HL-60 (cell line): ENCODE measurements around the gene RBM33.

Source experiments
- DNase-seq, 2 experiments: peaks; one replicate each; pipeline ENCODE4 v3.0.0-alpha.2; 2010 to 2020; ENCODE audit warnings: low read depth in 1 of 2, low spot score in 1 of 2
- H3K27ac ChIP-seq: fragments of 250-450 bp; sonication (Bioruptor Pico); replicated peaks from 2 replicates; pipeline ENCODE4 v1.5.1; 2020; ENCODE audit warnings: mild to moderate bottlenecking, moderate library complexity
- H3K27me3 ChIP-seq: fragments of 250-450 bp; sonication (Bioruptor Pico); 2 replicates; pipeline ENCODE4 v1.5.1; 2021; ENCODE audit warnings: mild to moderate bottlenecking, moderate library complexity; ENCODE audit not compliant: insufficient read depth, poor library complexity, severe bottlenecking
- H3K4me3 ChIP-seq: replicated peaks from 2 replicates; pipeline ENCODE4 v1.5.1; 2011; ENCODE audit warnings: mild to moderate bottlenecking, control low read depth, low read length; ENCODE audit not compliant: insufficient read depth
- GABPA ChIP-seq: IDR thresholded peaks from 2 replicates; pipeline ENCODE4 v1.6.1; 2012; ENCODE audit warnings: low read depth
- POLR2AphosphoS5 ChIP-seq: IDR thresholded peaks from 2 replicates; pipeline ENCODE4 v1.6.1; 2012; ENCODE audit warnings: low read depth
- SPI1 ChIP-seq: IDR thresholded peaks from 2 replicates; pipeline ENCODE4 v1.6.1; 2012; ENCODE audit warnings: low read depth, mild to moderate bottlenecking, borderline replicate concordance
- TF ChIP-seq, protein P1 (sequence below): IDR thresholded peaks from 2 replicates; pipeline ENCODE4 v1.6.1; 2012; ENCODE audit warnings: low read depth; ENCODE audit not compliant: insufficient replicate concordance
- TF ChIP-seq, protein P2 (sequence below): IDR thresholded peaks from one replicate; pipeline ENCODE4 v1.5.1; 2011; ENCODE audit warnings: low read length, control low read depth, inconsistent platforms; ENCODE audit not compliant: insufficient read depth

The RBM33 gene

DNA sequence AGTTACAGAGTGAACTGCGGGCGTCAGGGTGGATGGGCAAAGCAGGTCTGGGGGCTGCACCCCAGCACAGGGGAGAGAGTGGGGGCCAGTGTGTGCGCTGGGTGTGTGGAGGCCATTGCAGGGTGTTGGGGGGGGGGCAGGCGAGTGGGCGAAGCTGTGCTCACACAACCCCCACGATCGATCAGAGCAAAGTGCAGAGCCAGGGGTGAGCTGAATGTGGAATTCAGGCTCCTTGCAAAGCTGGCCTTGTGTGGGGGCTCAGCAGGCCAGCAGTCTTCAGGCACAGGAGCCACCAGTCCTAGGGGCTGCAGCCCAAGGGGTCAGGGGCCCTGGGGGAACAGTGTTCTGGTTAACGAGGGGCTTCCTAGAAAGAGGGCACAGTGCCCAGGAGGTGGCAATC, 168.7 kb downstream of the RBM33 start:
- no peak overlapping the region for H3K4me3 ChIP-seq
- peaks cover 54% of the 10 kb centered on the region for H3K27me3 ChIP-seq
- H3K27ac ChIP-seq: no peak overlapping the region
- no peak for DNase-seq
- no peak for TF ChIP-seq SPI1
- TF ChIP-seq, protein P1, sequence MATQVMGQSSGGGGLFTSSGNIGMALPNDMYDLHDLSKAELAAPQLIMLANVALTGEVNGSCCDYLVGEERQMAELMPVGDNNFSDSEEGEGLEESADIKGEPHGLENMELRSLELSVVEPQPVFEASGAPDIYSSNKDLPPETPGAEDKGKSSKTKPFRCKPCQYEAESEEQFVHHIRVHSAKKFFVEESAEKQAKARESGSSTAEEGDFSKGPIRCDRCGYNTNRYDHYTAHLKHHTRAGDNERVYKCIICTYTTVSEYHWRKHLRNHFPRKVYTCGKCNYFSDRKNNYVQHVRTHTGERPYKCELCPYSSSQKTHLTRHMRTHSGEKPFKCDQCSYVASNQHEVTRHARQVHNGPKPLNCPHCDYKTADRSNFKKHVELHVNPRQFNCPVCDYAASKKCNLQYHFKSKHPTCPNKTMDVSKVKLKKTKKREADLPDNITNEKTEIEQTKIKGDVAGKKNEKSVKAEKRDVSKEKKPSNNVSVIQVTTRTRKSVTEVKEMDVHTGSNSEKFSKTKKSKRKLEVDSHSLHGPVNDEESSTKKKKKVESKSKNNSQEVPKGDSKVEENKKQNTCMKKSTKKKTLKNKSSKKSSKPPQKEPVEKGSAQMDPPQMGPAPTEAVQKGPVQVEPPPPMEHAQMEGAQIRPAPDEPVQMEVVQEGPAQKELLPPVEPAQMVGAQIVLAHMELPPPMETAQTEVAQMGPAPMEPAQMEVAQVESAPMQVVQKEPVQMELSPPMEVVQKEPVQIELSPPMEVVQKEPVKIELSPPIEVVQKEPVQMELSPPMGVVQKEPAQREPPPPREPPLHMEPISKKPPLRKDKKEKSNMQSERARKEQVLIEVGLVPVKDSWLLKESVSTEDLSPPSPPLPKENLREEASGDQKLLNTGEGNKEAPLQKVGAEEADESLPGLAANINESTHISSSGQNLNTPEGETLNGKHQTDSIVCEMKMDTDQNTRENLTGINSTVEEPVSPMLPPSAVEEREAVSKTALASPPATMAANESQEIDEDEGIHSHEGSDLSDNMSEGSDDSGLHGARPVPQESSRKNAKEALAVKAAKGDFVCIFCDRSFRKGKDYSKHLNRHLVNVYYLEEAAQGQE: no peak
- TF ChIP-seq, protein P2, sequence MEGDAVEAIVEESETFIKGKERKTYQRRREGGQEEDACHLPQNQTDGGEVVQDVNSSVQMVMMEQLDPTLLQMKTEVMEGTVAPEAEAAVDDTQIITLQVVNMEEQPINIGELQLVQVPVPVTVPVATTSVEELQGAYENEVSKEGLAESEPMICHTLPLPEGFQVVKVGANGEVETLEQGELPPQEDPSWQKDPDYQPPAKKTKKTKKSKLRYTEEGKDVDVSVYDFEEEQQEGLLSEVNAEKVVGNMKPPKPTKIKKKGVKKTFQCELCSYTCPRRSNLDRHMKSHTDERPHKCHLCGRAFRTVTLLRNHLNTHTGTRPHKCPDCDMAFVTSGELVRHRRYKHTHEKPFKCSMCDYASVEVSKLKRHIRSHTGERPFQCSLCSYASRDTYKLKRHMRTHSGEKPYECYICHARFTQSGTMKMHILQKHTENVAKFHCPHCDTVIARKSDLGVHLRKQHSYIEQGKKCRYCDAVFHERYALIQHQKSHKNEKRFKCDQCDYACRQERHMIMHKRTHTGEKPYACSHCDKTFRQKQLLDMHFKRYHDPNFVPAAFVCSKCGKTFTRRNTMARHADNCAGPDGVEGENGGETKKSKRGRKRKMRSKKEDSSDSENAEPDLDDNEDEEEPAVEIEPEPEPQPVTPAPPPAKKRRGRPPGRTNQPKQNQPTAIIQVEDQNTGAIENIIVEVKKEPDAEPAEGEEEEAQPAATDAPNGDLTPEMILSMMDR: no peak
- TF ChIP-seq GABPA: no peak
- TF ChIP-seq POLR2AphosphoS5: no peak

DNA sequence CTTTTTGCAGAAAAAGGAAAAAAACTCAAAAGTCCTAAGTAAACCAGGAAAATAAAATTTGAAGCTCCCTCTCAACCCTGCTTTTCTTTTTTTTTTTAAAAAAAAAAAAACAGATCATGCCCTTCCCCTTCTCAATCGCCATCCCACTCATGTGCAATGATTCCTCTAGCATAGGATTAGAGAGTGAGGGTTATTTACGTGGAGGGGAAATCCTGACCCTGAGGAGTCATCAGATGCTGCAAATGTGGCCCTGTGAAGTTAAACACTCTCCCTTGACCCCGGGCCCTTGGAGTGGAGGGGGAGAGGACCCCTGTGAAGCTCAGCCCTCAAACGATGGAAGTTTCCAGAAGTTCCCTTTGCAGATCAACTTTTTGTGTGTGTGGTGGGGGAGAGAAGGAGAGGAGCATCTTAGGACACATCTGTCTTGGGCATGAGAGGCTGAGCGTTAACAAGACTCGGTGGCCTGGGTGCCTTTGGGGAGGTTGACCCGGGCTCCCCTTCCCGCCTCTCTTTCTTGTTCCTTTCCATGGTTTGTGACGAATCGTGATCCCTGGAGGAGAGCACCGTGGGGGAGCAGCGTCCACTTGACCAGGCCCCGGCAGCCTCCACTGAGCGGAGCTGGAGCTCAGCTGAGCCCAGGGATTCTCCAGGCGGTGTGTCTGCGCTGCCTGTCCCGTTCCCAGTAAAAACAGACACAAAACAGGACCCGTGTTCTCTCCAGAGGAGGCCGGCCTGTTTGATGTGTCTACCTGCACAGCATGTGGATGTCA, 169.3 kb downstream of the RBM33 start:
- TF ChIP-seq GABPA: no peak
- no peak for TF ChIP-seq POLR2AphosphoS5
- TF ChIP-seq SPI1: no peak
- TF ChIP-seq, protein P2: no peak
- TF ChIP-seq, protein P1: no peak
- H3K27me3 ChIP-seq: peaks cover 48% of the 10 kb centered on the region

DNA sequence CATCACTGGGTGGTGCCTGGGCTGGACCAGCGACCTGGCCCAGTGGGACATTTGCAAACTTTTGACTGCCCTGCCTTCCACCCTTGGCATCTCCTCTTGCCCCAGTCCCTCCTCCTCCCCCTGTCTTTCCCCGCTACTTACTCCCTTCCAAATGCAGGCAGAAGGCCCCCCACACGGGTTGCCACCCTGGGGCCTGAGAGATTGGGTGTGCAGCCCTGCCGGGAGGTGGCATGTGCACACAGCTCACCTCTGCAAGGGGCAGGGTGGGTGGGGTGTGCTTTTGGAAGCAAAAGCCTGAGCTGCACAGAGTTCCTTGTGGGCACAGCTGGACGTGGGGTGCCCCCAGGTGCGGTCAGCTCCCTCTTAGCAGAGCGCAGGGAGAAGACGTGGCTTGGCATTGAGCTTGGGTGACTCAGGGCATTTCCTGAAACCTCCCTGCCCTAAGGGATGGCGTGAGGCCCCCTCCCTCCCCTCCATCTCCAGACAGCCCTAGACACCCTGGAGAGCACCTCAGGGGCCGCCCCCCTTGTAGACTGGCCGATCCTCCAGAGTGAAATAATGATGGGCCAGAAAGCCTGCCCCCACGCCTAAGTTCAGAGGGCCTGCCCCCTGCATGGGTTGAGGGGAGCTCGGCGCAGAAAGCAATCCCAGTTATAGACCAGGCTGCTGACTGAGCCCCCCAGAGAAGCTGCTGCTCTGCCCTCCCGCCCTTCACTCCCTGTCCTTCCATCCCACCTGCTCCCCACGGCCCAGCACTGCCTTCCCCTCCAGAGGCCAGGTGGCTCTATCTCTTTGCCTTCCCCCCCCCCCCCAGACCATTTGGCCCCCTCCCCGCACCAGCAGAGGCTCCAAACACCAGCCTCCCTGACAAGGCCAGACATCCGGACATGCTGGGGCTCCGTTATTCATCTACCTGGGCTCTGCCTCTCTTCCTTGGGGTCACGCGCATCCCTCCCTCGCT, 170.1 kb downstream of the RBM33 start:
- TF ChIP-seq SPI1: no peak
- TF ChIP-seq, protein P2: no peak
- Histone ChIP-seq H3K27me3 (peaks cover 40% of the 10 kb centered on the region), H3K4me3 (no peak overlapping the region), H3K27ac (no peak overlapping the region)
- no peak for DNase-seq

More for the DNA sequence above, 169.3 kb downstream of the RBM33 start:
- no peak overlapping the region for H3K27ac ChIP-seq
- DNase-seq: no peak
- H3K4me3 ChIP-seq: no peak overlapping the region
